Testis (tissue), 2 donors: ENCODE measurements around the gene ALCAM.

ENCODE experiments used
- POLR2A ChIP-seq: fragments of 450-650 bp; IDR thresholded peaks from one replicate; pipeline ENCODE4 v1.6.1; 2017; ENCODE audit warnings: antibody characterized with exemption, mild to moderate bottlenecking, moderate library complexity
- TF ChIP-seq, protein P1 (sequence below), 3 experiments: fragments of 450-650 bp in 2 of 3; fragments of 200-600 bp in 1 of 3; sonication (generic) in 1 of 3; IDR thresholded peaks; one replicate each; pipeline ENCODE4 v1.5.1; 2016 to 2019; ENCODE audit warnings: antibody characterized with exemption in 3 of 3, mild to moderate bottlenecking in 2 of 3, moderate library complexity in 1 of 3

DNA sequence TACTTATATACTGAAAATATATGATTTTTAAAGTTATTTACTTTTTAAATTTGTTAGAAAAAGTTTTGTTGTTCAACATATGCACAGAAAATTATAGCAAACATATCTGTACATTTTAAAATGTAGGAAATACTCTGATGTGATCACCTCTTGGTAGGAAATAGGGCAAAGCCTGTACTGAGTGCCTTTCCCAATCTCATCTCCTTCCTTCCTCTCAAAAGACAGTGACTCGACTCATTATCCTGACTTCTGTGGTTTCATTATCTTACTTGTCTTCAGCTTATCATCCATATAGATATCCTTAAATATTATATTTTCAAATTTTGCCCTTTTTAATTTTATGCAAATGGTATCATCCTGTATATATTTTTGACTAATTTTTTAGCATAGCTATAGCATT lies 18.4 kb upstream of the ALCAM start:
- no peak for TF ChIP-seq POLR2A
- TF ChIP-seq, protein P1, sequence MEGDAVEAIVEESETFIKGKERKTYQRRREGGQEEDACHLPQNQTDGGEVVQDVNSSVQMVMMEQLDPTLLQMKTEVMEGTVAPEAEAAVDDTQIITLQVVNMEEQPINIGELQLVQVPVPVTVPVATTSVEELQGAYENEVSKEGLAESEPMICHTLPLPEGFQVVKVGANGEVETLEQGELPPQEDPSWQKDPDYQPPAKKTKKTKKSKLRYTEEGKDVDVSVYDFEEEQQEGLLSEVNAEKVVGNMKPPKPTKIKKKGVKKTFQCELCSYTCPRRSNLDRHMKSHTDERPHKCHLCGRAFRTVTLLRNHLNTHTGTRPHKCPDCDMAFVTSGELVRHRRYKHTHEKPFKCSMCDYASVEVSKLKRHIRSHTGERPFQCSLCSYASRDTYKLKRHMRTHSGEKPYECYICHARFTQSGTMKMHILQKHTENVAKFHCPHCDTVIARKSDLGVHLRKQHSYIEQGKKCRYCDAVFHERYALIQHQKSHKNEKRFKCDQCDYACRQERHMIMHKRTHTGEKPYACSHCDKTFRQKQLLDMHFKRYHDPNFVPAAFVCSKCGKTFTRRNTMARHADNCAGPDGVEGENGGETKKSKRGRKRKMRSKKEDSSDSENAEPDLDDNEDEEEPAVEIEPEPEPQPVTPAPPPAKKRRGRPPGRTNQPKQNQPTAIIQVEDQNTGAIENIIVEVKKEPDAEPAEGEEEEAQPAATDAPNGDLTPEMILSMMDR (IDR thresholded peaks at IDR 0.05): no peak
